ENCODE results near the gene PAPPA. TPM values are rescaled to one million over a fixed set of nuclear protein-coding genes. Genes with fewer than 3 reads are reported as not detected.

Gene PAPPA
- total and polyA plus RNA-seq, 2 donors: 0.28 to 0.34 TPM

- no peak for DNase-seq (ENCODE audit: low read depth in 6 of 9, low spot score in 9 of 9)
- Histone ChIP-seq H3K36me3 (ENCODE audit: control insufficient read depth in 2 of 2, insufficient read depth in 2 of 2, low read length in 1 of 2) (no peaks in the 10 kb centered on the region), H3K4me3 (ENCODE audit: low read length in 2 of 2) (no peak overlapping the region), H3K4me1 (ENCODE audit: control insufficient read depth in 2 of 2, insufficient read depth in 2 of 2, low read length in 2 of 2) (no peaks in the 10 kb centered on the region), H3K27me3 (ENCODE audit: control insufficient read depth in 2 of 2, insufficient read depth in 1 of 2, low read length in 1 of 2) (no peaks in the 10 kb centered on the region), H3K27ac (ENCODE audit: low read depth in 1 of 2, low read length in 1 of 2) (no peak overlapping the region), H3K9me3 (ENCODE audit: control insufficient read depth in 2 of 2, insufficient read depth in 1 of 2, low read length in 1 of 2) (no peaks in the 10 kb centered on the region)
- WGBS: 91% methylated on average over 5 of the region's 5 CpGs
Measured at GRCh38 chr9:116208417-116209232, 55.0 kb downstream of the PAPPA start.

- 88% methylated on average over 1 of the region's 1 CpG for WGBS
- no peak overlapping the region for H3K4me3 ChIP-seq (ENCODE audit: low read length in 2 of 2)
- no peaks in the 10 kb centered on the region for H3K9me3 ChIP-seq (ENCODE audit: control insufficient read depth in 2 of 2, insufficient read depth in 1 of 2, low read length in 1 of 2)
- no peaks in the 10 kb centered on the region for H3K4me1 ChIP-seq (ENCODE audit: control insufficient read depth in 2 of 2, insufficient read depth in 2 of 2, low read length in 2 of 2)
- H3K27me3 ChIP-seq (ENCODE audit: control insufficient read depth in 2 of 2, insufficient read depth in 1 of 2, low read length in 1 of 2): no peaks in the 10 kb centered on the region
- no peak for DNase-seq (ENCODE audit: low read depth in 6 of 9, low spot score in 9 of 9)
- no peaks in the 10 kb centered on the region for H3K36me3 ChIP-seq (ENCODE audit: control insufficient read depth in 2 of 2, insufficient read depth in 2 of 2, low read length in 1 of 2)
- no peak overlapping the region for H3K27ac ChIP-seq (ENCODE audit: low read depth in 1 of 2, low read length in 1 of 2)
Measured at GRCh38 chr9:116209414-116210116, 56.0 kb downstream of the PAPPA start.

- no peaks in the 10 kb centered on the region for H3K27me3 ChIP-seq (ENCODE audit: control insufficient read depth in 2 of 2, insufficient read depth in 1 of 2, low read length in 1 of 2)
- WGBS: 56% methylated on average over 2 of the region's 2 CpGs
- H3K4me3 ChIP-seq (ENCODE audit: low read length in 2 of 2): no peak overlapping the region
- H3K9me3 ChIP-seq (ENCODE audit: control insufficient read depth in 2 of 2, insufficient read depth in 1 of 2, low read length in 1 of 2): no peaks in the 10 kb centered on the region
- no peak for DNase-seq (ENCODE audit: low read depth in 6 of 9, low spot score in 9 of 9)
- no peaks in the 10 kb centered on the region for H3K4me1 ChIP-seq (ENCODE audit: control insufficient read depth in 2 of 2, insufficient read depth in 2 of 2, low read length in 2 of 2)
- no peaks in the 10 kb centered on the region for H3K36me3 ChIP-seq (ENCODE audit: control insufficient read depth in 2 of 2, insufficient read depth in 2 of 2, low read length in 1 of 2)
- H3K27ac ChIP-seq (ENCODE audit: low read depth in 1 of 2, low read length in 1 of 2): no peak overlapping the region
Measured at GRCh38 chr9:116212986-116213692, 59.5 kb downstream of the PAPPA start.

GRCh38 chr9:116213693-116214047 is 60.1 kb downstream of the PAPPA start:
- Histone ChIP-seq H3K27me3 (ENCODE audit: control insufficient read depth in 2 of 2, insufficient read depth in 1 of 2, low read length in 1 of 2) (no peaks in the 10 kb centered on the region), H3K36me3 (ENCODE audit: control insufficient read depth in 2 of 2, insufficient read depth in 2 of 2, low read length in 1 of 2) (no peaks in the 10 kb centered on the region), H3K27ac (ENCODE audit: low read depth in 1 of 2, low read length in 1 of 2) (no peak overlapping the region), H3K4me3 (ENCODE audit: low read length in 2 of 2) (no peak overlapping the region), H3K9me3 (ENCODE audit: control insufficient read depth in 2 of 2, insufficient read depth in 1 of 2, low read length in 1 of 2) (no peaks in the 10 kb centered on the region), H3K4me1 (ENCODE audit: control insufficient read depth in 2 of 2, insufficient read depth in 2 of 2, low read length in 2 of 2) (no peaks in the 10 kb centered on the region)
- no peak for DNase-seq (ENCODE audit: low read depth in 6 of 9, low spot score in 9 of 9)
- WGBS: 51% methylated on average over 3 of the region's 3 CpGs

DNA sequence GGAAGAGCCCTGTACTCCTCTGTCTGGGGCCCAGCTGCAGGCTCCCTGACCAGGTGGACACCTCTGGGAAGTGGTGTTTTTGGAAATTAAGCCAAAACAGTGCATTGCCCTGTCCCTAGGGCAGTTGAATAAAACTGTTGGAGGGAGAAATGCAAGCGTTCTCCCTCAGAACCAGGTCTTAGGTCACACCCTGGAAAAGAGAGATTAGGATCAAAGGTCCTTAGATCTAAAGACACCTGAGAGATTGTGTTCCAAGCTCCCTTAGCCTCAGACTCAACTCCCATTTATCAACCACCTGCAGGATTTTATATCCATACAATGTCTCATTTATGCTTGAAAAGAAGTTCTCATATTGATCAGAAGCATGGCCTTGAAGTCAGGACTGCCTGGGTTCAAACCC is 64.8 kb downstream of the PAPPA start:
- 76% methylated on average over 1 of the region's 1 CpG for WGBS
- DNase-seq (ENCODE audit: low read depth in 6 of 9, low spot score in 9 of 9): no peak
- H3K36me3 ChIP-seq (ENCODE audit: control insufficient read depth in 2 of 2, insufficient read depth in 2 of 2, low read length in 1 of 2): no peaks in the 10 kb centered on the region
- H3K4me1 ChIP-seq (ENCODE audit: control insufficient read depth in 2 of 2, insufficient read depth in 2 of 2, low read length in 2 of 2): no peaks in the 10 kb centered on the region
- no peaks in the 10 kb centered on the region for H3K9me3 ChIP-seq (ENCODE audit: control insufficient read depth in 2 of 2, insufficient read depth in 1 of 2, low read length in 1 of 2)
- no peaks in the 10 kb centered on the region for H3K27me3 ChIP-seq (ENCODE audit: control insufficient read depth in 2 of 2, insufficient read depth in 1 of 2, low read length in 1 of 2)
- no peak overlapping the region for H3K4me3 ChIP-seq (ENCODE audit: low read length in 2 of 2)
- H3K27ac ChIP-seq (ENCODE audit: low read depth in 1 of 2, low read length in 1 of 2): no peak overlapping the region

DNA sequence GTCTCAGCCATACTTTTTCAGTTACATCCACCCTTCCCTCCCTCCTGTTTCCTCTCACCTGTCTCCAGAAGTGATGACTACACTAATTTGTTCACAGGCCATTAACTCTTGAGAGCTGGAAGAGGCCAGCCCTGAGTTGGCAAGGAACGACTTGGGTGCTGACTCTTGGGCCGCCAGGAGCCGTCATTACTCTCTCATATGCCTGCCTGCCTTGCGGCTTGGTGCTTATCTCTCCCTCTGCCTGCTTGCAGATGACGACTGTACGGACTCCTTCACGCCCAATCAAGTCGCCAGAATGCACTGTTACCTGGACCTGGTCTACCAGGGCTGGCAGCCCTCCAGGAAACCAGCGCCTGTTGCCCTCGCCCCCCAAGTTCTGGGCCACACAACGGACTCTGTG is 66.1 kb downstream of the PAPPA start:
- Histone ChIP-seq H3K36me3 (ENCODE audit: control insufficient read depth in 2 of 2, insufficient read depth in 2 of 2, low read length in 1 of 2) (no peaks in the 10 kb centered on the region), H3K9me3 (ENCODE audit: control insufficient read depth in 2 of 2, insufficient read depth in 1 of 2, low read length in 1 of 2) (no peaks in the 10 kb centered on the region), H3K27ac (ENCODE audit: low read depth in 1 of 2, low read length in 1 of 2) (no peak overlapping the region), H3K4me3 (ENCODE audit: low read length in 2 of 2) (no peak overlapping the region), H3K4me1 (ENCODE audit: control insufficient read depth in 2 of 2, insufficient read depth in 2 of 2, low read length in 2 of 2) (no peaks in the 10 kb centered on the region), H3K27me3 (ENCODE audit: control insufficient read depth in 2 of 2, insufficient read depth in 1 of 2, low read length in 1 of 2) (no peaks in the 10 kb centered on the region)
- WGBS: 79% methylated on average over 11 of the region's 11 CpGs
- DNase-seq (ENCODE audit: low read depth in 6 of 9, low spot score in 9 of 9): no peak

- H3K27me3 ChIP-seq (ENCODE audit: control insufficient read depth in 2 of 2, insufficient read depth in 1 of 2, low read length in 1 of 2): no peaks in the 10 kb centered on the region
- 75% methylated on average over 3 of the region's 3 CpGs for WGBS
- DNase-seq (ENCODE audit: low read depth in 6 of 9, low spot score in 9 of 9): no peak
Measured at GRCh38 chr9:116223926-116224325, 70.3 kb downstream of the PAPPA start.

DNA sequence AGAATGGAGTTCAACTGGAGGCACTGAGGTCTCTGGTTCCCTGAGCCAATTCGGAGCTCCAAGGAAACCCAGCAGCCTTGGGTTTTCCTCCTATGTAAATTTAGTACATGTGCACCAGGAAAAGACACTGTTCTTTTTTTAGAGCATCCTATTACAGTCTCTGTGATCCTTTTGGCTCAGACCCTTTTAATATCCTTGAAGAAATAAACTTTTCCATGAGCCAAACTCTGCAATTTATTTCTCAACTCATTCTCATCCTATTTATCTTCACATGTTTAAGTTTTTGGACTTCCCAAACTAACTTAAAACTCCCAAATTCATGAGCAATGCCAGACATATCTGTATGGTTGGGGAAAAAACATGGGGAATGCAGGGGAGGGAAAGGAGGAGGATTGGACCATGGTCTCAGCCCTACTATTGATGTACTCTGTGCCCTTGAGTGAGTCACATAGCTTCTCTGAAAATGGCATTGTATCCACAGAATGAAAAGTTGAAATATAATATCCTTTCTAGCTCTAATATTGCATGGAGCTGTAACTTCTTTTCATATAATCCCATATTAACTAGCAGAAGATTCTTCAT is 76.6 kb downstream of the PAPPA start:
- 73% methylated on average over 1 of the region's 1 CpG for WGBS
- Histone ChIP-seq H3K4me3 (ENCODE audit: low read length in 2 of 2) (no peak overlapping the region), H3K27ac (ENCODE audit: low read depth in 1 of 2, low read length in 1 of 2) (no peak overlapping the region), H3K36me3 (ENCODE audit: control insufficient read depth in 2 of 2, insufficient read depth in 2 of 2, low read length in 1 of 2) (no peaks in the 10 kb centered on the region), H3K4me1 (ENCODE audit: control insufficient read depth in 2 of 2, insufficient read depth in 2 of 2, low read length in 2 of 2) (no peaks in the 10 kb centered on the region), H3K27me3 (ENCODE audit: control insufficient read depth in 2 of 2, insufficient read depth in 1 of 2, low read length in 1 of 2) (no peaks in the 10 kb centered on the region), H3K9me3 (ENCODE audit: control insufficient read depth in 2 of 2, insufficient read depth in 1 of 2, low read length in 1 of 2) (no peaks in the 10 kb centered on the region)
- DNase-seq (ENCODE audit: low read depth in 6 of 9, low spot score in 9 of 9): no peak

More at GRCh38 chr9:116223926-116224325, 70.3 kb downstream of the PAPPA start:
- Histone ChIP-seq H3K4me1 (ENCODE audit: control insufficient read depth in 2 of 2, insufficient read depth in 2 of 2, low read length in 2 of 2) (no peaks in the 10 kb centered on the region), H3K9me3 (ENCODE audit: control insufficient read depth in 2 of 2, insufficient read depth in 1 of 2, low read length in 1 of 2) (no peaks in the 10 kb centered on the region), H3K27ac (ENCODE audit: low read depth in 1 of 2, low read length in 1 of 2) (no peak overlapping the region), H3K36me3 (ENCODE audit: control insufficient read depth in 2 of 2, insufficient read depth in 2 of 2, low read length in 1 of 2) (no peaks in the 10 kb centered on the region), H3K4me3 (ENCODE audit: low read length in 2 of 2) (no peak overlapping the region)

All from thymus (tissue), 11 donors.